Keratinocyte (primary cell): ENCODE data around the gene ACKR3. TPM values are rescaled to one million over a fixed set of nuclear protein-coding genes. Genes with fewer than 3 reads are reported as not detected.

Source experiments
- DNase-seq: peaks from one replicate; pipeline ENCODE4 v3.0.0-alpha.2; 2011; ENCODE audit warnings: low read depth, missing footprints, low spot score
- FAIRE-seq: peaks from 2 replicates; lab custom pipeline; 2011; peaks lifted over from hg19 to GRCh38; lab: Jason Lieb, UNC
- H2AFZ ChIP-seq: 2 replicates; pipeline ENCODE4 v1.6.0; 2012; ENCODE audit warnings: low read length, control low read depth, inconsistent platforms; ENCODE audit not compliant: control insufficient read depth
- H3K27ac ChIP-seq: 2 replicates; pipeline ENCODE4 v1.5.1; 2011; ENCODE audit warnings: low read length; ENCODE audit not compliant: control insufficient read depth, insufficient read depth
- H3K27me3 ChIP-seq: 3 replicates; pipeline ENCODE4 v1.6.0; 2011; ENCODE audit warnings: low read length; ENCODE audit not compliant: control insufficient read depth, insufficient read depth; ENCODE audit errors: extremely low read depth
- H3K36me3 ChIP-seq, 2 experiments: 2 replicates in 1 of 2; 3 replicates in 1 of 2; pipeline ENCODE4 v1.5.1; 2011; ENCODE audit warnings: low read length in 2 of 2, mild to moderate bottlenecking in 1 of 2; ENCODE audit not compliant: control insufficient read depth in 2 of 2, insufficient read depth in 2 of 2; ENCODE audit errors: extremely low read depth in 1 of 2
- H3K4me1 ChIP-seq: 3 replicates; pipeline ENCODE4 v1.5.1; 2011; ENCODE audit warnings: low read length; ENCODE audit not compliant: control insufficient read depth, insufficient read depth; ENCODE audit errors: extremely low read depth
- H3K4me2 ChIP-seq: 3 replicates; pipeline ENCODE4 v1.6.0; 2011; ENCODE audit warnings: low read depth, low read length; ENCODE audit not compliant: control insufficient read depth, insufficient read depth; ENCODE audit errors: extremely low read depth
- H3K4me3 ChIP-seq, 3 experiments: fragments of 200-600 bp in 1 of 3; sonication (generic) in 1 of 3; 2 replicates in 2 of 3; 3 replicates in 1 of 3; pipeline ENCODE4 v1.5.1; 2011 to 2016; ENCODE audit warnings: low read length in 3 of 3, mild to moderate bottlenecking in 3 of 3, control low read depth in 2 of 3, inconsistent platforms in 1 of 3, low read depth in 1 of 3, mixed read lengths in 1 of 3, mixed run types in 1 of 3, moderate library complexity in 1 of 3; ENCODE audit not compliant: control insufficient read depth in 2 of 3, insufficient read depth in 2 of 3; ENCODE audit errors: extremely low read depth in 1 of 3
- H3K79me2 ChIP-seq: 2 replicates; pipeline ENCODE4 v1.6.0; 2012; ENCODE audit warnings: low read length; ENCODE audit not compliant: control insufficient read depth, insufficient read depth
- H3K9ac ChIP-seq: 3 replicates; pipeline ENCODE4 v1.6.0; 2011; ENCODE audit warnings: low read length; ENCODE audit not compliant: control insufficient read depth, insufficient read depth; ENCODE audit errors: extremely low read depth
- H3K9me1 ChIP-seq: 3 replicates; pipeline ENCODE4 v1.6.0; 2011; ENCODE audit warnings: low read length; ENCODE audit not compliant: control insufficient read depth, insufficient read depth; ENCODE audit errors: extremely low read depth
- H3K9me3 ChIP-seq: 2 replicates; pipeline ENCODE4 v1.5.1; 2012; ENCODE audit warnings: low read depth, low read length; ENCODE audit not compliant: control insufficient read depth
- H4K20me1 ChIP-seq: 3 replicates; pipeline ENCODE4 v1.6.0; 2011; ENCODE audit warnings: low read length; ENCODE audit not compliant: control insufficient read depth, insufficient read depth; ENCODE audit errors: extremely low read depth
- EZH2 ChIP-seq: IDR thresholded peaks from one replicate; pipeline ENCODE4 v1.6.1; 2012; ENCODE audit warnings: inconsistent platforms, mild to moderate bottlenecking, low read length, moderate library complexity
- dilution Hi-C: fragments of 300-500 bp; cut with MboI; formaldehyde crosslinking; loops from one replicate; pipeline ENCODE4 v1.7.0; 2020; ENCODE audit warnings: low sequenced_read_pairs; ENCODE audit not compliant: extremely low pct_ligation_motif_present
- polyA plus RNA-seq, 5 experiments: library from polyadenylated mRNA; depleted of rRNA in 3 of 5; stranded (reverse) in 3 of 5; stranded (forward) in 1 of 5; unstranded in 1 of 5; fragments of >200 nt; gene quantifications; 1 replicate in 1 of 5; 2 replicates in 3 of 5; 3 replicates in 1 of 5; pipeline versions ENCODE4 v1.2.1 to v1.2.3, GENCODE V29; 2011 to 2012; ENCODE audit warnings: missing spikeins in 2 of 5, low read depth in 1 of 5, low replicate concordance in 1 of 5
- TF ChIP-seq, protein P1 (sequence below), 3 experiments: IDR thresholded peaks in 1 of 3; conservative IDR thresholded peaks in 1 of 3; optimal IDR thresholded peaks in 1 of 3; 2 replicates in 2 of 3; 3 replicates in 1 of 3; pipeline versions ENCODE3 to v1.5.1; 2011; ENCODE audit warnings: low read length in 3 of 3, mild to moderate bottlenecking in 3 of 3, moderate library complexity in 2 of 3, control low read depth in 1 of 3, inconsistent platforms in 1 of 3; ENCODE audit not compliant: insufficient read depth in 2 of 3; ENCODE audit errors: extremely low read depth in 1 of 3

The ACKR3 gene
- polyA plus RNA-seq, 1 donor (not counting 4 experiments of a cell fraction or from before 2014, with no cell fraction given) = 29.4 TPM

DNA sequence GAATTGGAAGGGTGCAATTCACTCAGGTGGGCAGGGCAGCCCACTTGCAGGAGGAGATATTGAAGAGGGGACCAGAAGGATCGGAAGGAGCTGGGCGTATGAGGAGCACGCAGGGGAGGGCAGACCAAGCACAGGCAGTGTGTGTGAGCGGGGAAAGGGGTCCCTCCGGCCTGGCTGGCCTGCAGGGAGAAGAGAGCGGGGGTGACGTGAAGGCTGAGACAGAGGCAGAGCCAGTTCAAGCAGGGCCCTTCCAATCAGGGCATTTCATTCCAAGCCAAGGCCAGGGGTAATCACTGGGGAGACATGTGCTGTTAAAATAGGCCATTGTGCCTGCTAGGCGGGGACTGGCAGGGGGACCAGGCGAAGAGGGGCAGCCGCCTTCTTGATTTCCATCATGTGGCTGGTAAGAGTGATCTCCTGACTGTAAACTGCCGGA is 62.2 kb downstream of the ACKR3 start:
- no peak overlapping the region for H2AFZ ChIP-seq
- H3K4me3 ChIP-seq = no peak overlapping the region
- no peaks in the 10 kb centered on the region for H3K36me3 ChIP-seq
- TF ChIP-seq, protein P1, sequence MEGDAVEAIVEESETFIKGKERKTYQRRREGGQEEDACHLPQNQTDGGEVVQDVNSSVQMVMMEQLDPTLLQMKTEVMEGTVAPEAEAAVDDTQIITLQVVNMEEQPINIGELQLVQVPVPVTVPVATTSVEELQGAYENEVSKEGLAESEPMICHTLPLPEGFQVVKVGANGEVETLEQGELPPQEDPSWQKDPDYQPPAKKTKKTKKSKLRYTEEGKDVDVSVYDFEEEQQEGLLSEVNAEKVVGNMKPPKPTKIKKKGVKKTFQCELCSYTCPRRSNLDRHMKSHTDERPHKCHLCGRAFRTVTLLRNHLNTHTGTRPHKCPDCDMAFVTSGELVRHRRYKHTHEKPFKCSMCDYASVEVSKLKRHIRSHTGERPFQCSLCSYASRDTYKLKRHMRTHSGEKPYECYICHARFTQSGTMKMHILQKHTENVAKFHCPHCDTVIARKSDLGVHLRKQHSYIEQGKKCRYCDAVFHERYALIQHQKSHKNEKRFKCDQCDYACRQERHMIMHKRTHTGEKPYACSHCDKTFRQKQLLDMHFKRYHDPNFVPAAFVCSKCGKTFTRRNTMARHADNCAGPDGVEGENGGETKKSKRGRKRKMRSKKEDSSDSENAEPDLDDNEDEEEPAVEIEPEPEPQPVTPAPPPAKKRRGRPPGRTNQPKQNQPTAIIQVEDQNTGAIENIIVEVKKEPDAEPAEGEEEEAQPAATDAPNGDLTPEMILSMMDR (optimal IDR thresholded peaks at IDR 0.05 in 1 of 3, IDR thresholded peaks at IDR 0.05 in 1 of 3, conservative IDR thresholded peaks at IDR 0.05 in 1 of 3; ENCODE audit: extremely low read depth in 1 of 3, insufficient read depth in 2 of 3, low read length in 3 of 3) = no peak
- no peak for TF ChIP-seq EZH2
- H3K27ac ChIP-seq = no peak overlapping the region
- FAIRE-seq (no peak), DNase-seq (no peak)
- H3K4me1 ChIP-seq = no peaks in the 10 kb centered on the region
- H3K27me3 ChIP-seq = peaks cover 12% of the 10 kb centered on the region
- no peaks in the 10 kb centered on the region for H4K20me1 ChIP-seq
- no peak overlapping the region for H3K9ac ChIP-seq
- dilution Hi-C loops = no loop called here
- no peaks in the 10 kb centered on the region for H3K79me2 ChIP-seq
- no peak overlapping the region for H3K4me2 ChIP-seq
- no peaks in the 10 kb centered on the region for H3K9me3 ChIP-seq
- H3K9me1 ChIP-seq = no peaks in the 10 kb centered on the region
